Right lobe of liver (tissue), 6 donors: ENCODE measurements around the gene SMARCC1. TPM values are rescaled to one million over a fixed set of nuclear protein-coding genes. Genes with fewer than 3 reads are reported as not detected.

Experiments used
- ATAC-seq, 4 donors: fragments of 200-7000 bp; cut with Tn5 transposase; one replicate each; pipeline ENCODE4 v1.9.1; 2020; ENCODE audit warnings: mild to moderate bottlenecking in 4 of 4, moderate library complexity in 4 of 4
- DNase-seq, 3 donors: peaks; one replicate each; pipeline ENCODE4 v3.0.0-alpha.2; 2020
- H3K27ac ChIP-seq, 3 donors: fragments of 200-600 bp; one replicate each; pipeline ENCODE4 v1.8.0; 2022
- H3K27me3 ChIP-seq, 2 donors: fragments of 200-600 bp; one replicate each; pipeline ENCODE4 v1.8.0; 2022
- H3K36me3 ChIP-seq, 4 donors: fragments of 200-600 bp; sonication (generic) in 1 of 4; one replicate each; pipeline versions ENCODE4 v1.5.1 to v1.8.0; 2017 to 2022; ENCODE audit warnings: control low read depth in 1 of 4
- H3K4me1 ChIP-seq, 4 donors: fragments of 200-600 bp; sonication (generic) in 1 of 4; one replicate each; pipeline versions ENCODE4 v1.5.1 to v1.8.0; 2017 to 2022; ENCODE audit warnings: control low read depth in 1 of 4
- H3K4me3 ChIP-seq, 3 donors: fragments of 200-600 bp; one replicate each; pipeline ENCODE4 v1.8.0; 2022
- H3K9me3 ChIP-seq, 4 donors: fragments of 200-600 bp; sonication (generic) in 1 of 4; one replicate each; pipeline versions ENCODE4 v1.5.1 to v1.8.0; 2017 to 2022; ENCODE audit warnings: control low read depth in 1 of 4
- POLR2A ChIP-seq: fragments of 450-650 bp; IDR thresholded peaks from one replicate; pipeline ENCODE4 v1.6.1; 2017; ENCODE audit warnings: antibody characterized with exemption, mild to moderate bottlenecking
- WGBS: methylation state at CpG from one replicate; pipeline ENCODE4 v1.1.6; 2018; ENCODE audit warnings: low coverage, low lambda C conversion rate; ENCODE audit not compliant: insufficient coverage; ENCODE audit errors: missing lambda C conversion rate; 5-methylcytosine and 5-hydroxymethylcytosine counted together
- intact Hi-C, 2 donors: fragments of 100-400 bp; cut with DNase I; formaldehyde crosslinking; loops; one replicate each; pipeline versions ENCODE4 v1.11.2 to v1.14.1; 2022
- total RNA-seq, 6 experiments: library from RNA; depleted of rRNA in 2 of 6; stranded (reverse); fragments of >200 nt in 2 of 6; fragmentation: NEBNext Ultra II Directional in 3 of 6; extraction: Animal tissue kit (Norgen Biotek cat#: 25700) in 3 of 6; gene quantifications; one replicate each; pipeline versions ENCODE4 v1.1.0 to v1.2.4, GENCODE V29; 2016 to 2023
- TF ChIP-seq, protein P1 (sequence below), 4 donors: fragments of 200-600 bp in 3 of 4; fragments of 450-650 bp in 1 of 4; IDR thresholded peaks; one replicate each; pipeline versions ENCODE4 v1.5.1 to v1.8.0; 2016 to 2022; ENCODE audit warnings: antibody characterized with exemption in 4 of 4, mild to moderate bottlenecking in 2 of 4
- donor health status: DM: no; HTN: yes; CAD: no.
- donor health status: DM: no; HTN: no; CAD: no.
- donor health status: DM: no; HTN: no; CAD: no.
- donor health status: DM: no; HTN: yes; CAD: no.
- donor health status: DM: no; HTN: yes; CAD: no.

SMARCC1 gene
- total RNA-seq, 6 experiments from 2014 or later, result 15.6 to 32.0 (median 24.1) TPM

DNA sequence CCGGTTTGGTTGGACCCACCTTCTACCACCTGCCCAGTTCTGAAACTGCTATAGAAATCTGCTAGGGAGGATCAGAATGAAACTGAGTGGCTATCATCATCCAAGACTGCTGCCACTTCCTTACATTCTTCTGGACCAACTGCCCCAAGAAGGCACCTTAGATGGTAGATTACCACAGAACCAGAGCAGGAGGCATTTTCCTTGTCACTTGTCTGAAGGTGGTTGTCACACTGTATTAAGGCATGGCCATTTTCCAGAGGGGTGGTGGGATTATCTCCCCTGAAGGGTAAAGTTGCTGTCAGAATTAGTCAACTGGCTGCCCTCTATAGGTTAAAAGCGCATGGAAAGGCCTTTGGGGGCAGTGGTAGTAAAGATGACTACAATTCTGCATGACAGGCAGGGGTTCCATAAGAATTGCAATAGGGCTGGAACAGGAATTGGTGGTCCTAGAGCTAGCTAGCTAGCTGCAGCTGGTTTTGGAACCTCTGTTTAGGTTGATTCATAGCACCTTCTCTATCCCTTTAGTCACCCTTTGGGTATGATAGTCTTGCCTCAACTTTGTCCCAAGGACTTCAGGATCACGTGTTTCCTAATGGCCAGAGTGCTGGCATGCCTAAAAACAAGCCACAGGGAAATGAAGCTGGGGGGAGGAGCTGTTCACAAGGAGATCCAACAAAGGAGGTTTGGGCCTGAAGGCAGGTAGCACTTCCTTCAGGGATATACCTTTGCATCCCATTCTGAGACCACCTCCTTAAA is 198.2 kb downstream of the SMARCC1 start:
- WGBS, result 55% methylated on average over 3 of the region's 3 CpGs
- Histone ChIP-seq H3K36me3 (peaks cover 0 to 26% (median 13%) of the 10 kb centered on the region in 4 donors), H3K4me1 (peaks cover 0 to 9% (median 2%) of the 10 kb centered on the region in 4 donors), H3K27ac (no peak overlapping the region), H3K27me3 (no peaks in the 10 kb centered on the region), H3K4me3 (no peak overlapping the region), H3K9me3 (no peaks in the 10 kb centered on the region)
- no peak for DNase-seq
- intact Hi-C loops, result no loop called here
- TF ChIP-seq POLR2A, result no peak
- TF ChIP-seq, protein P1, sequence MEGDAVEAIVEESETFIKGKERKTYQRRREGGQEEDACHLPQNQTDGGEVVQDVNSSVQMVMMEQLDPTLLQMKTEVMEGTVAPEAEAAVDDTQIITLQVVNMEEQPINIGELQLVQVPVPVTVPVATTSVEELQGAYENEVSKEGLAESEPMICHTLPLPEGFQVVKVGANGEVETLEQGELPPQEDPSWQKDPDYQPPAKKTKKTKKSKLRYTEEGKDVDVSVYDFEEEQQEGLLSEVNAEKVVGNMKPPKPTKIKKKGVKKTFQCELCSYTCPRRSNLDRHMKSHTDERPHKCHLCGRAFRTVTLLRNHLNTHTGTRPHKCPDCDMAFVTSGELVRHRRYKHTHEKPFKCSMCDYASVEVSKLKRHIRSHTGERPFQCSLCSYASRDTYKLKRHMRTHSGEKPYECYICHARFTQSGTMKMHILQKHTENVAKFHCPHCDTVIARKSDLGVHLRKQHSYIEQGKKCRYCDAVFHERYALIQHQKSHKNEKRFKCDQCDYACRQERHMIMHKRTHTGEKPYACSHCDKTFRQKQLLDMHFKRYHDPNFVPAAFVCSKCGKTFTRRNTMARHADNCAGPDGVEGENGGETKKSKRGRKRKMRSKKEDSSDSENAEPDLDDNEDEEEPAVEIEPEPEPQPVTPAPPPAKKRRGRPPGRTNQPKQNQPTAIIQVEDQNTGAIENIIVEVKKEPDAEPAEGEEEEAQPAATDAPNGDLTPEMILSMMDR (IDR thresholded peaks at IDR 0.05), result no peak
- no peak for ATAC-seq

DNA sequence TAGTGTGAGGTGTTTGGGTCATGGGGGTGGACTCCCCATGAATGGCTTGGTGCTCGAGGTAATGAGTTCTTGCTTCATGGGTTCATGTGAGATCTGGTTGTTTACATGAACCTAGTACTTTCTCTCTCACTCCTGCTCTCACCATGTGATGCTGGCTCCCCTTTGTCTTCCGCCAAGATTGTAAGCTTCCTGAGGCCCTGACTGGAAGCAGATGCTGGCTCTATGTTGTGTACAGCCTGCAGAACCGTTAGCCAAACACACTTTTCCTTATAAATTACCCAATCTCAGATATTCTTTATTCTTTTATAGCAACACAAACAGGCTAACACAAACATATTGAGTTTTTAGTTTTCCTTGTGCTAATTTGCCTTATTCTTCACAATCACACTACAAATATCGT is 199.9 kb downstream of the SMARCC1 start:
- WGBS, result 63% methylated on average over 3 of the region's 4 CpGs
- H3K27ac ChIP-seq, result no peak overlapping the region
- peaks cover 0 to 13% (median 6%) of the 10 kb centered on the region in 4 donors for H3K4me1 ChIP-seq
- peaks cover 0 to 12% (median 6%) of the 10 kb centered on the region in 4 donors for H3K36me3 ChIP-seq
- no peak for DNase-seq
- H3K27me3 ChIP-seq, result no peaks in the 10 kb centered on the region
- no peaks in the 10 kb centered on the region for H3K9me3 ChIP-seq
- intact Hi-C loops, result no loop called here
- no peak for ATAC-seq
- TF ChIP-seq, protein P1 (IDR thresholded peaks at IDR 0.05), result no peak
- no peak for TF ChIP-seq POLR2A
- no peak overlapping the region for H3K4me3 ChIP-seq

DNA sequence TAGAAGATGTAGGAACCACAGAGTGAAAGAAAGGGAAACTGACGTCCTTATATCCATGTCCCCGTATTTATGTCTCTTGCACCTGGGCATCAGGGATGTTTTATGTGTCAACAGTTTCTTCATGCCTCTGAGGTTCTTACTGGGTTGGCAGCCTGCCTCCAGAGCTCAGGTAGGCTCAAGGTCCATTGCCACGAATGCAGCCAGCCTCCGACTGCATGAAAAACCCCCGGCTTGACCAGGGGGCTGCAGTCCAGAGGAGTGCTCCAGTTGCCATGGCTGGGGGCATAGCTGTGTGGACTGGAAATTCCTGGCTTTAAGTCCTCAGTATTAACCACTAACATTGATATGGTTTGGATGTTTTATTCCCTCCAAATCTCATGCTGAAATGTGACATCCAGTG is 200.3 kb downstream of the SMARCC1 start:
- Histone ChIP-seq H3K36me3 (peaks cover 0 to 8% (median 5%) of the 10 kb centered on the region in 4 donors), H3K9me3 (no peaks in the 10 kb centered on the region), H3K27ac (no peak overlapping the region), H3K27me3 (no peaks in the 10 kb centered on the region), H3K4me1 (peaks cover 0 to 13% (median 6%) of the 10 kb centered on the region in 4 donors), H3K4me3 (no peak overlapping the region)
- TF ChIP-seq POLR2A, result no peak
- TF ChIP-seq, protein P1 (IDR thresholded peaks at IDR 0.05), result no peak
- 32% methylated on average over 2 of the region's 5 CpGs for WGBS
- peak in 2 of 3 donors; percentile 39 to 60 for DNase-seq
- peak; percentile 34 to 55 (median 46) for ATAC-seq
- intact Hi-C loops, result no loop called here

DNA sequence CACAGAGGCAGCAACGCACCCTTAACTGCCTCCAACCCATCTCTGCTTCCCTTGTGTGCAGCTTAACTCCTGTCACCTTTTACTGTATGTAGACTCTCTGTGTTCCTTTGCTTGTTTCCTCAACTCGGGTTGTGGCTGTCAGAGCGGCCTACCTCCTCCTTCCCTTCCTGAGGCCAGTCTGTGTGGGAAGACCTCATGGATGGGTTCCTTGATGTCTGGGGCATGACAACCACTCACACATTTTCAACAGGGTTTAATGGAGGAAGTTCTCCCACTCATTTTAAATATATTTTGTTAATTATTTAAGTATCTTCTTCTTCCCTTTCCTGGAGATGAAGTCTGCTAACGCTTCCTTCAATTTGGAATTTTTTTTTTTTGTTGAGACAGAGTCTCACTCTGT is 201.2 kb downstream of the SMARCC1 start:
- peaks cover 0 to 13% (median 6%) of the 10 kb centered on the region in 4 donors for H3K4me1 ChIP-seq
- intact Hi-C loops, result no loop called here
- no peaks in the 10 kb centered on the region for H3K27me3 ChIP-seq
- H3K36me3 ChIP-seq, result peaks cover 0 to 2% (median under 1%) of the 10 kb centered on the region in 4 donors
- no peaks in the 10 kb centered on the region for H3K9me3 ChIP-seq
- 54% methylated on average over 3 of the region's 4 CpGs for WGBS
- H3K4me3 ChIP-seq, result no peak overlapping the region
- H3K27ac ChIP-seq, result no peak overlapping the region
- no peak for ATAC-seq
- TF ChIP-seq, protein P1 (IDR thresholded peaks at IDR 0.05), result no peak
- no peak for TF ChIP-seq POLR2A
- DNase-seq, result no peak
